Tibial nerve (tissue), 4 donors: ENCODE data around the gene ANAPC5. TPM values are rescaled to one million over a fixed set of nuclear protein-coding genes. Genes with fewer than 3 reads are reported as not detected.

Source experiments
- DNase-seq, 2 donors: peaks; one replicate each; pipeline ENCODE4 v3.0.0-alpha.2; 2019; ENCODE audit warnings: low spot score in 2 of 2
- H3K27ac ChIP-seq, 4 donors: fragments of 200-600 bp; sonication (generic) in 3 of 4; one replicate each; pipeline ENCODE4 v1.5.1; 2017 to 2019; ENCODE audit warnings: mild to moderate bottlenecking in 1 of 4
- H3K27me3 ChIP-seq, 2 donors: fragments of 200-600 bp; sonication (generic) in 1 of 2; one replicate each; pipeline versions ENCODE4 v1.5.1 to v1.6.0; 2017 to 2019
- H3K36me3 ChIP-seq, 3 donors: fragments of 200-600 bp; sonication (generic); one replicate each; pipeline ENCODE4 v1.5.1; 2018 to 2019
- H3K4me1 ChIP-seq, 4 donors: fragments of 200-600 bp; sonication (generic) in 3 of 4; one replicate each; pipeline ENCODE4 v1.5.1; 2017 to 2019
- H3K4me3 ChIP-seq, 4 donors: fragments of 200-600 bp; sonication (generic) in 3 of 4; one replicate each; pipeline ENCODE4 v1.5.1; 2017 to 2019; ENCODE audit warnings: mild to moderate bottlenecking in 1 of 4, moderate library complexity in 1 of 4
- H3K9me3 ChIP-seq, 4 donors: fragments of 200-600 bp; sonication (generic) in 3 of 4; one replicate each; pipeline ENCODE4 v1.5.1; 2017 to 2019
- CTCF ChIP-seq, 5 experiments: fragments of 200-600 bp in 3 of 5; fragments of 450-650 bp in 2 of 5; sonication (generic) in 3 of 5; IDR thresholded peaks; one replicate each; pipeline ENCODE4 v1.5.1; 2016 to 2019; ENCODE audit warnings: antibody characterized with exemption in 5 of 5, mild to moderate bottlenecking in 3 of 5, moderate library complexity in 2 of 5
- EP300 ChIP-seq, 2 donors: sonication (generic); formaldehyde crosslinking; IDR thresholded peaks; one replicate each; pipeline ENCODE4 v1.6.1; 2017; ENCODE audit warnings: antibody characterized with exemption in 2 of 2, mild to moderate bottlenecking in 1 of 2
- POLR2A ChIP-seq, 2 donors: fragments of 450-650 bp; IDR thresholded peaks; one replicate each; pipeline ENCODE4 v1.6.1; 2017; ENCODE audit warnings: antibody characterized with exemption in 2 of 2, mild to moderate bottlenecking in 2 of 2, moderate library complexity in 2 of 2
- WGBS, 2 donors: methylation state at CpG; one replicate each; pipeline ENCODE4 v1.1.5; 2018; 5-methylcytosine and 5-hydroxymethylcytosine counted together
- total RNA-seq, 4 donors: library from RNA; depleted of rRNA; stranded (reverse); fragments of >200 nt; gene quantifications; one replicate each; pipeline ENCODE4 v1.1.0, GENCODE V29; 2016

The ANAPC5 gene
- total RNA-seq, 4 donors from 2014 or later: 103 to 170 (median 139) TPM

- H3K4me1 ChIP-seq: peaks cover 0 to 4% (median 0%) of the 10 kb centered on the region in 4 donors
- 96 to 97% methylated on average over 4 of the region's 4 CpGs for WGBS, 2 donors
- no peaks in the 10 kb centered on the region for H3K27me3 ChIP-seq
- no peak overlapping the region for H3K27ac ChIP-seq
- DNase-seq: no peak
- H3K9me3 ChIP-seq: no peaks in the 10 kb centered on the region
- TF ChIP-seq CTCF (IDR thresholded peaks at IDR 0.05) (no peak), EP300 (IDR thresholded peaks at IDR 0.05) (no peak), POLR2A (IDR thresholded peaks at IDR 0.05) (no peak)
- peaks cover 0 to 93% (median 11%) of the 10 kb centered on the region in 3 donors for H3K36me3 ChIP-seq
- H3K4me3 ChIP-seq: no peak overlapping the region
These were observed 14.8 kb downstream of the ANAPC5 start for GRCh38 chr12:121337416-121337815.

GRCh38 chr12:121334513-121335343 is 17.5 kb downstream of the ANAPC5 start:
- no peak for TF ChIP-seq EP300 (IDR thresholded peaks at IDR 0.05)
- TF ChIP-seq CTCF (IDR thresholded peaks at IDR 0.05): peak; percentile 75 to 90 (median 80)
- Histone ChIP-seq H3K27me3 (no peaks in the 10 kb centered on the region), H3K36me3 (peaks cover 0 to 93% (median under 1%) of the 10 kb centered on the region in 3 donors), H3K4me3 (no peak overlapping the region), H3K9me3 (no peaks in the 10 kb centered on the region), H3K27ac (no peak overlapping the region), H3K4me1 (peaks cover 0 to 4% (median 0%) of the 10 kb centered on the region in 4 donors)
- peak in 1 of 2 donors; percentile 28 for DNase-seq
- 63 to 65% methylated on average over 8 of the region's 8 CpGs for WGBS, 2 donors

- H3K36me3 ChIP-seq: peaks cover 0 to 95% (median 9%) of the 10 kb centered on the region in 3 donors
- H3K27ac ChIP-seq: no peak overlapping the region
- TF ChIP-seq CTCF (IDR thresholded peaks at IDR 0.05): no peak
- no peak for TF ChIP-seq POLR2A (IDR thresholded peaks at IDR 0.05)
- no peak for TF ChIP-seq EP300 (IDR thresholded peaks at IDR 0.05)
- no peaks in the 10 kb centered on the region for H3K27me3 ChIP-seq
- DNase-seq: no peak
- H3K4me3 ChIP-seq: no peak overlapping the region
- WGBS, 2 donors: 85 to 100% methylated on average over 1 of the region's 1 CpG
- no peaks in the 10 kb centered on the region for H3K9me3 ChIP-seq
- peaks cover 0 to 4% (median 0%) of the 10 kb centered on the region in 4 donors for H3K4me1 ChIP-seq
These were observed 18.5 kb downstream of the ANAPC5 start for GRCh38 chr12:121333747-121334146.

- Histone ChIP-seq H3K27ac (no peak overlapping the region), H3K36me3 (peaks cover 0 to 97% (median 12%) of the 10 kb centered on the region in 3 donors), H3K4me3 (no peak overlapping the region), H3K27me3 (no peaks in the 10 kb centered on the region), H3K4me1 (peaks cover 0 to 4% (median 0%) of the 10 kb centered on the region in 4 donors), H3K9me3 (no peaks in the 10 kb centered on the region)
- TF ChIP-seq CTCF (IDR thresholded peaks at IDR 0.05) (no peak), POLR2A (IDR thresholded peaks at IDR 0.05) (no peak), EP300 (IDR thresholded peaks at IDR 0.05) (no peak)
- 82% methylated on average over 6 of the region's 6 CpGs for WGBS, 2 donors
- DNase-seq: no peak
These were observed 21.0 kb downstream of the ANAPC5 start for GRCh38 chr12:121331248-121331647.

GRCh38 chr12:121330692-121331091 is 21.5 kb downstream of the ANAPC5 start:
- DNase-seq: no peak
- Histone ChIP-seq H3K4me3 (no peak overlapping the region), H3K36me3 (peaks cover 0 to 97% (median 14%) of the 10 kb centered on the region in 3 donors), H3K27me3 (no peaks in the 10 kb centered on the region), H3K9me3 (no peaks in the 10 kb centered on the region), H3K4me1 (peaks cover 0 to 4% (median 0%) of the 10 kb centered on the region in 4 donors), H3K27ac (no peak overlapping the region)
- no peak for TF ChIP-seq EP300 (IDR thresholded peaks at IDR 0.05)
- TF ChIP-seq POLR2A (IDR thresholded peaks at IDR 0.05): no peak
- TF ChIP-seq CTCF (IDR thresholded peaks at IDR 0.05): no peak
